HepG2 (cell line): ENCODE data around the gene ZBTB7B. TPM values are rescaled to one million over a fixed set of nuclear protein-coding genes. Genes with fewer than 3 reads are reported as not detected.

Experiments used
- AGO1 ChIP-seq: fragments of 200-400 bp; formaldehyde crosslinking; IDR thresholded peaks from 2 replicates; pipeline ENCODE4 v1.6.1; 2017; ENCODE audit warnings: mild to moderate bottlenecking, low read depth, low read length, moderate library complexity; ENCODE audit not compliant: poor library complexity, severe bottlenecking
- CENPT ChIP-seq: sonication (generic); formaldehyde crosslinking; IDR thresholded peaks from 2 replicates; pipeline ENCODE4 v1.8.0; 2022; ENCODE audit warnings: low read depth, mild to moderate bottlenecking, moderate library complexity, missing genetic modification reagents
- CREBL2 ChIP-seq: sonication (generic); formaldehyde crosslinking; IDR thresholded peaks from 2 replicates; pipeline ENCODE4 v1.8.1; 2023; ENCODE audit warnings: missing genetic modification reagents, mild to moderate bottlenecking, borderline replicate concordance
- ELF1 ChIP-seq: sonication (generic); formaldehyde crosslinking; IDR thresholded peaks from 2 replicates; pipeline ENCODE4 v1.4.0; 2020; ENCODE audit warnings: missing genetic modification reagents
- GMEB1 ChIP-seq: sonication (generic); formaldehyde crosslinking; IDR thresholded peaks from 2 replicates; pipeline ENCODE4 v1.5.1; 2020; ENCODE audit warnings: missing genetic modification reagents, mild to moderate bottlenecking, borderline replicate concordance
- KAT7 ChIP-seq: IDR thresholded peaks from 2 replicates; pipeline ENCODE4 v1.6.1; 2018; ENCODE audit warnings: borderline replicate concordance, missing compliant biosample characterization
- NCOA2 ChIP-seq: sonication (generic); formaldehyde crosslinking; IDR thresholded peaks from 2 replicates; pipeline ENCODE4 v1.8.0; 2022; ENCODE audit warnings: inconsistent platforms
- NCOR1 ChIP-seq: fragments of 200-600 bp; sonication (generic); IDR thresholded peaks from 2 replicates; pipeline ENCODE4 v1.7.0; 2017; ENCODE audit warnings: antibody characterized with exemption, low read length, borderline replicate concordance
- NFIB ChIP-seq: sonication (generic); formaldehyde crosslinking; IDR thresholded peaks from 2 replicates; pipeline ENCODE4 v1.9.0; 2021; ENCODE audit warnings: missing genetic modification reagents, mild to moderate bottlenecking, borderline replicate concordance
- PCBP2 ChIP-seq: fragments of 200-400 bp; formaldehyde crosslinking; optimal IDR thresholded peaks from 2 replicates; pipeline ENCODE3; 2018; ENCODE audit warnings: low read length, low read depth; ENCODE audit not compliant: poor library complexity, severe bottlenecking
- PITX1 ChIP-seq: sonication (generic); formaldehyde crosslinking; IDR thresholded peaks from 2 replicates; pipeline ENCODE4 v1.5.1; 2020; ENCODE audit warnings: mild to moderate bottlenecking, missing genetic modification reagents
- RFX3 ChIP-seq: IDR thresholded peaks from 2 replicates; pipeline ENCODE4 v1.6.1; 2016; ENCODE audit warnings: missing biosample characterization, missing genetic modification reagents
- SAP130 ChIP-seq: IDR thresholded peaks from 2 replicates; pipeline ENCODE4 v1.6.1; 2016; ENCODE audit warnings: low read depth
- SCMH1 ChIP-seq: sonication (generic); formaldehyde crosslinking; IDR thresholded peaks from 2 replicates; pipeline ENCODE4 v1.9.0; 2021; ENCODE audit warnings: missing genetic modification reagents, mild to moderate bottlenecking, borderline replicate concordance
- TRAFD1 ChIP-seq: sonication (generic); formaldehyde crosslinking; IDR thresholded peaks from 2 replicates; pipeline ENCODE4 v1.5.1; 2020; ENCODE audit warnings: missing genetic modification reagents, mild to moderate bottlenecking, borderline replicate concordance
- ZBTB33 ChIP-seq: sonication (generic); formaldehyde crosslinking; IDR thresholded peaks from 2 replicates; pipeline ENCODE4 v1.4.0; 2020; ENCODE audit warnings: missing genetic modification reagents
- ZFP36L2 ChIP-seq: sonication (generic); formaldehyde crosslinking; IDR thresholded peaks from 2 replicates; pipeline ENCODE4 v1.4.0; 2020; ENCODE audit warnings: missing genetic modification reagents
- ZNF30 ChIP-seq: sonication (generic); formaldehyde crosslinking; IDR thresholded peaks from 2 replicates; pipeline ENCODE4 v1.5.0; 2020; ENCODE audit warnings: mild to moderate bottlenecking, missing genetic modification reagents
- ZNF441 ChIP-seq: sonication (generic); formaldehyde crosslinking; IDR thresholded peaks from 2 replicates; pipeline ENCODE4 v1.7.0; 2021; ENCODE audit warnings: missing genetic modification reagents, borderline replicate concordance
- ZNF660 ChIP-seq: sonication (generic); formaldehyde crosslinking; IDR thresholded peaks from 2 replicates; pipeline ENCODE4 v1.5.1; 2020; ENCODE audit warnings: mild to moderate bottlenecking, low read depth, missing genetic modification reagents, borderline replicate concordance
- ZNF761 ChIP-seq: sonication (generic); formaldehyde crosslinking; conservative IDR thresholded peaks from 2 replicates; pipeline ENCODE4 v1.4.0; 2020; ENCODE audit warnings: mild to moderate bottlenecking, missing genetic modification reagents
- ZNF800 ChIP-seq: sonication (generic); formaldehyde crosslinking; IDR thresholded peaks from 2 replicates; pipeline ENCODE4 v1.4.0; 2020; ENCODE audit warnings: missing genetic modification reagents
- polyA plus RNA-seq, 8 experiments: library from polyadenylated mRNA; depleted of rRNA in 3 of 8; stranded (reverse) in 7 of 8; unstranded in 1 of 8; fragments of >200 nt; fragmentation: Illumina TruSeq in 4 of 8; extraction: Trizol in 4 of 8; gene quantifications; 2 replicates each; pipeline versions ENCODE4 v1.2.1 to v1.2.3, GENCODE V29; 2011 to 2016; ENCODE audit warnings: low read depth in 4 of 8, missing spikeins in 1 of 8, mixed read lengths in 1 of 8; ENCODE audit not compliant: insufficient read depth in 1 of 8
- total RNA-seq, 5 experiments: library from RNA; depleted of rRNA; stranded (reverse); fragments of >200 nt; fragmentation: Illumina TruSeq; extraction: Trizol; gene quantifications; 2 replicates each; pipeline ENCODE4 v1.2.3, GENCODE V29; 2016; ENCODE audit warnings: low read depth in 1 of 5

The ZBTB7B gene
- total and polyA plus RNA-seq, 2 of the 13 experiments (the other 11 are each of a cell fraction or from before 2014, with no cell fraction given): 15.5 to 17.5 TPM

- no peak for TF ChIP-seq TRAFD1 (CRISPR knock-in tag)
- TF ChIP-seq KAT7 (CRISPR knock-in tag): no peak
- TF ChIP-seq ZNF800 (CRISPR knock-in tag): no peak
- no peak for TF ChIP-seq CENPT
- no peak; the same call in 1 of the 2 replicates for TF ChIP-seq PITX1 (CRISPR knock-in tag)
- TF ChIP-seq ZBTB33 (CRISPR knock-in tag): no peak
- no peak for TF ChIP-seq ZNF761 (CRISPR knock-in tag)
- no peak for TF ChIP-seq AGO1
- no peak for TF ChIP-seq CREBL2 (CRISPR knock-in tag)
- TF ChIP-seq SAP130 (CRISPR knock-in tag): peak; percentile 45; the same call in 1 of the 2 replicates
- TF ChIP-seq ELF1 (CRISPR knock-in tag): no peak
- no peak for TF ChIP-seq NCOR1
- TF ChIP-seq GMEB1 (CRISPR knock-in tag): peak; percentile 4; the same call in 1 of the 2 replicates
- TF ChIP-seq PCBP2: no peak
- TF ChIP-seq ZFP36L2 (CRISPR knock-in tag): no peak
- TF ChIP-seq ZNF660 (CRISPR knock-in tag): no peak
- TF ChIP-seq NCOA2 (CRISPR knock-in tag): no peak; the same call in 1 of the 2 replicates
- TF ChIP-seq RFX3 (CRISPR knock-in tag): no peak
- no peak for TF ChIP-seq ZNF30
- TF ChIP-seq ZNF441: no peak
- TF ChIP-seq SCMH1 (CRISPR knock-in tag): no peak
- TF ChIP-seq NFIB (CRISPR knock-in tag): no peak
Observed at GRCh38 chr1:155062702-155063411, 60.3 kb downstream of the ZBTB7B start (continued).
